ENCODE data around the gene TBX15.

GRCh38 chr1:118960026-118960561 lies 28.0 kb downstream of the TBX15 start:
- TF ChIP-seq CTCF (IDR thresholded peaks at IDR 0.05) (no peak), POLR2A (IDR thresholded peaks at IDR 0.05) (no peak), EP300 (IDR thresholded peaks at IDR 0.05) (no peak), POLR2AphosphoS5 (IDR thresholded peaks at IDR 0.05) (no peak)

Measured in suprapubic skin (tissue), 4 donors.